ENCODE data around the gene TSPAN17. TPM values are rescaled to one million over a fixed set of nuclear protein-coding genes. Genes with fewer than 3 reads are reported as not detected.

Gene TSPAN17
- total and polyA plus RNA-seq, 7 experiments from 2014 or later: 16.5 to 47.6 (median 19.3) TPM

DNA sequence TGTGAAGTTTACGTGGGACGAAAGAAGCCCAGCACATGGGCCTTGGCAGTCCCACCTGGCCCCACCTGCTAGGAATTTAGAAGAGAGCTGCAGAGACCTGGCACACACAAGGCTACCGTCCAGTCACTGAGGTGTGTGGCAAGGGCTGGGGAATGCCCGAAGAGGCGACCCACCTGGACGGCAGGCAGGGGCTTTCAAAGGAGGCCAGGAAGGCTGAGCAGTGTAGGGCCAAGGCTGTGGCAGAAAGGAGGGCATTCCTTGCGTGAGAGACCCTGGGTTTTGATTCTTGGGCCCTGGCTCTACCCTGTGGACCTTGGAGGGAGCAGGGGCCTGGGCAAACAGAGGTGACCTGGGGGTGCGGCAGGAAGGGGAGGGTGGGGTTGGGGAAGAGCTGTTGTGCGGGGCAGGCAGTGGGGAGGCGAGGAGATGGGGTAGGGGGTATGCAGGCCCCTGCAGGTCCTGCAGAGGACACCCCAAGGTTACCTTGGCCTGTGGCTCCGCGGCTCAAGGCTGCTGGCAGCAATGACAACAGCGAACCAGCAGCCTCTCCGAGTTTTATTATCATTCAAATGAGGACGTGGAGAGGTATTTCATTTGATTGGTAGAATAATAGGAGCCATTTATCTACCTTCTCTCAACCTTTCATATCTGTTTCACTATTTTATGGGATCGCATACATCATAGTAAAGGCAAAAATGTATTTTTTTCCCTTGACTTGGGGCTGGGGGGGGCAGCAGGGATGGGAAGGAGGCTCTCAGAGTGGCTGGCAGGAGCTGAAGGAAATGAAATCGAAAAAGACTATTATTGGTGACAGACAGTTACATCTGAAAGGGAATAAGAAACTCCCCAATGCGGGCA, 24.8 kb downstream of the TSPAN17 start:
- no peaks in the 10 kb centered on the region for H3K36me3 ChIP-seq (ENCODE audit: control insufficient read depth in 2 of 3, insufficient read depth in 3 of 3, low read length in 3 of 3)
- peaks cover 6 to 29% (median 19%) of the 10 kb centered on the region in 5 donors for H3K27me3 Mint-ChIP-seq
- intact Hi-C loops (cut with micrococcal nuclease): no loop called here
- H3K36me3 Mint-ChIP-seq: no peaks in the 10 kb centered on the region
- peaks cover 0 to 3% (median 0%) of the 10 kb centered on the region in 7 donors for H3K4me1 Mint-ChIP-seq
- POLR2A ChIA-PET: no interaction called here
- H3K9me3 ChIP-seq (ENCODE audit: control insufficient read depth in 2 of 3, low read length in 3 of 3): no peaks in the 10 kb centered on the region
- no peaks in the 10 kb centered on the region for H3K27me3 ChIP-seq (ENCODE audit: control insufficient read depth in 2 of 2, insufficient read depth in 2 of 2, low read length in 2 of 2)
- H3K4me3 ChIP-seq (ENCODE audit: low read length): no peak overlapping the region
- H3K27ac Mint-ChIP-seq: no peak overlapping the region
- CTCF ChIA-PET: no interaction called here
- H3K4me1 ChIP-seq (ENCODE audit: control insufficient read depth in 2 of 2, insufficient read depth in 2 of 2, low read length in 2 of 2): no peaks in the 10 kb centered on the region
- ATAC-seq: no peak
- DNase-seq: no peak
- no peak overlapping the region for H3K4me3 Mint-ChIP-seq
- H3K9me3 Mint-ChIP-seq: no peaks in the 10 kb centered on the region
- H3K27ac ChIP-seq (ENCODE audit: low read depth, low read length): no peak overlapping the region

DNA sequence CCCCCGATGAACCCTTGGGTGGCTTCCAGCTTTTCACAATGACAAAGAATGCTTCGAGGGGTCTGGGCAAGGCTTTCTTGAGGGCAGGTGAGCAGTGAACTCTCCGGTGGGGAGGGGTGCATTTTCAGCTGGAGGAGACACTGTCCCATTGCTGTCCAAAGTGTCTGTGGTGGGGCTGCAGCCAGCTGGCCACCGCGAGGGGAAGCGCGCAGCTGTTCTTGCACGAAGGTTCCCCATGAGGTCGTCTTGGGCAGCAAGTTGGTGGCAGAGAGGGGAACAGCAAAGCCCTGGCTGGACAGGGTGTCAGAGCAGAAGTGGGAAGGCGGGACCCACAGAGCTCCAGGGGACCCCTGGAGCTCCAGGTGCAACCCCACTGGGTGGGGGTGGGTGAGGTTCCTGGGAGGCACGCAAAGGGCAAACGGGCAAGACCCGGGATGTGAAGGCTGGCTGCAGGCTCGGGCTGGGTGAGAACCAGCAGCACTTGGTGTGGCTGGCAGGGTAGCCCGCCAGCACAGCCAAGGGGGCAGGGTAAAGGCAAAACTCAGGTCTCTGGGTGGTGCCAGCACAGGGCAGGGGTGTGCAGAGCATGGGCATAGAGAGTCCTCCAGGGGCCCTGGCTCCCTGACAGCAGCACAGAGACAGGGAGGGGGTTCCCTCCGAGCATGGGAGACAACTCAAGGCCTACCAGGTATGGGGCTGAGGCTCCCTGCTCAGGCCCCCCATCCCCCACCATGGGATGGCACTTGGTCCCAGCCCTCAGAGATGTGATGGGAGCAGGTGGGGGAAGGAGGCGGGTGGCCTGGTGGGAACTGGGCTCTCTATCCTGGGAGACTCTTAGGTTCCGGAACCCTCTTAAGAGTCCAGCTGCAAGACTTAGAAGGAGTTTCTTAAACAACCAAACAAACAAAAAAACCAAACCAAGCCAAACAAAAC, 26.6 kb downstream of the TSPAN17 start:
- Mint-ChIP-seq H3K4me1 (peaks cover 0 to 5% (median 0%) of the 10 kb centered on the region in 7 donors), H3K27me3 (peaks cover 22 to 36% (median 26%) of the 10 kb centered on the region in 5 donors), H3K36me3 (no peaks in the 10 kb centered on the region), H3K9me3 (no peaks in the 10 kb centered on the region), H3K27ac (no peak overlapping the region), H3K4me3 (no peak overlapping the region)
- Histone ChIP-seq H3K4me3 (ENCODE audit: low read length) (no peak overlapping the region), H3K27me3 (ENCODE audit: control insufficient read depth in 2 of 2, insufficient read depth in 2 of 2, low read length in 2 of 2) (no peaks in the 10 kb centered on the region), H3K27ac (ENCODE audit: low read depth, low read length) (no peak overlapping the region), H3K36me3 (ENCODE audit: control insufficient read depth in 2 of 3, insufficient read depth in 3 of 3, low read length in 3 of 3) (no peaks in the 10 kb centered on the region), H3K4me1 (ENCODE audit: control insufficient read depth in 2 of 2, insufficient read depth in 2 of 2, low read length in 2 of 2) (no peaks in the 10 kb centered on the region), H3K9me3 (ENCODE audit: control insufficient read depth in 2 of 3, low read length in 3 of 3) (no peaks in the 10 kb centered on the region)
- ChIA-PET POLR2A (no interaction called here), CTCF (interaction anchor here (0.6 kb wide), 1 partner anchor 1755 kb away, joined by 3 read pairs; no protein-coding TSS in a partner anchor)
- intact Hi-C loops (cut with micrococcal nuclease): no loop called here
- no peak for DNase-seq
- no peak for ATAC-seq

DNA sequence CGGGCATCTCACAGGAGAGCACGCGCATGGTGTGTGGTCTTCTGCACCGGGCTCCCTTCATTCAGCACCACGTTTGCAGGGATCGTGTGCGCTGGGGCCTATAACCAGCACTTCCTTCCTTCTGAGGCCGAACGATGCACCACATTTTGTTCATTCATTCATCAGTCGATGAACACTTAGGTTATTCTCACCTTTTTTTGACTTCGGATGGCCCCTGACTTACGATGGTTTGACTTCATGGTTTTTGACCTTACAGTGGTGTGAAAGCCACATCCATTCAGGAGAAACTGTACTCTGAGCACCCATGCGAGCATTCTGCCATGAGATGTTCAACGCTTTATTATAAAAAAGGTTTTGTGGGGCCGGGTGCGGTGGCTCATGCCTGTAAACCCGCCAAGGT, 27.5 kb downstream of the TSPAN17 start:
- ATAC-seq: no peak
- POLR2A ChIA-PET: no interaction called here
- no peak overlapping the region for H3K4me3 ChIP-seq (ENCODE audit: low read length)
- Mint-ChIP-seq H3K27me3 (peaks cover 30 to 44% (median 34%) of the 10 kb centered on the region in 5 donors), H3K4me3 (no peak overlapping the region), H3K9me3 (no peaks in the 10 kb centered on the region), H3K4me1 (peaks cover 0 to 8% (median 0%) of the 10 kb centered on the region in 7 donors), H3K36me3 (no peaks in the 10 kb centered on the region), H3K27ac (no peak overlapping the region)
- H3K36me3 ChIP-seq (ENCODE audit: control insufficient read depth in 2 of 3, insufficient read depth in 3 of 3, low read length in 3 of 3): no peaks in the 10 kb centered on the region
- no peaks in the 10 kb centered on the region for H3K9me3 ChIP-seq (ENCODE audit: control insufficient read depth in 2 of 3, low read length in 3 of 3)
- no peak for DNase-seq
- no peaks in the 10 kb centered on the region for H3K4me1 ChIP-seq (ENCODE audit: control insufficient read depth in 2 of 2, insufficient read depth in 2 of 2, low read length in 2 of 2)
- intact Hi-C loops (cut with micrococcal nuclease): no loop called here
- H3K27me3 ChIP-seq (ENCODE audit: control insufficient read depth in 2 of 2, insufficient read depth in 2 of 2, low read length in 2 of 2): no peaks in the 10 kb centered on the region
- no peak overlapping the region for H3K27ac ChIP-seq (ENCODE audit: low read depth, low read length)
- CTCF ChIA-PET: no interaction called here

DNA sequence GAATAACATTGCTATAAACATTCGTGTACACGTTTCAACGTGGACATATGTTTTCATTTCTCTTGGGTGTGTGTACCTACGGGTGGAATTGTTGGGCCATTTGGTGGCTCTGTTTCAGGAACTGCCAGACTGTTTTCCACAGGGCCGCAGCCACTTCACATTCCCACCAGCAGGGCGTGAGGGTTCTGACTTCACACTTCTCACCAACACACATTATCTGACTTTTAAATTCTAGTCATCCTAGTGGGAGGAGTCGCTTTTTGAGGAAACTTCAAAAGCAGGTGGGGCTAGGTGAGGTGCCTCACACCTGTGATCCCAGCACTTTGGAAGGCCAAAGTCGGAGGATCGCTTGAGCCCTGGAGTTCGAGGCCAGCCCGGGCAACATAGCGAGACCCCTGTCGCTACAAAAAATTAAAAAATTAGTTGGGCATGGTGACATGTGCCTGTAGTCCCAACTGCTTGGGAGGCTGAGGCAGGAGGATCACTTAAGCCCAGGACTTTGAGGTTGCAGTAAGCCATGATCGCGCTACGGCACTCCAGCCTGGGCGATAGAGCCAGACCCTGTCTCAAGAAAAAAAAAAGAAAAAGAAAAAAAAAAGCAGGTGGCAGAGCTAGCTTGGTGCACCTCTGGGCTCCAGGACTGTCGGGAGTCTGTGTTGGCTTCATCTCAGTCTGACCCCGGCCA, 28.5 kb downstream of the TSPAN17 start:
- POLR2A ChIA-PET: no interaction called here
- H3K9me3 Mint-ChIP-seq: no peaks in the 10 kb centered on the region
- Histone ChIP-seq H3K4me3 (ENCODE audit: low read length) (no peak overlapping the region), H3K36me3 (ENCODE audit: control insufficient read depth in 2 of 3, insufficient read depth in 3 of 3, low read length in 3 of 3) (no peaks in the 10 kb centered on the region), H3K9me3 (ENCODE audit: control insufficient read depth in 2 of 3, low read length in 3 of 3) (no peaks in the 10 kb centered on the region), H3K27ac (ENCODE audit: low read depth, low read length) (no peak overlapping the region), H3K27me3 (ENCODE audit: control insufficient read depth in 2 of 2, insufficient read depth in 2 of 2, low read length in 2 of 2) (no peaks in the 10 kb centered on the region), H3K4me1 (ENCODE audit: control insufficient read depth in 2 of 2, insufficient read depth in 2 of 2, low read length in 2 of 2) (no peaks in the 10 kb centered on the region)
- intact Hi-C loops (cut with micrococcal nuclease): no loop called here
- DNase-seq: no peak
- H3K4me3 Mint-ChIP-seq: no peak overlapping the region
- H3K4me1 Mint-ChIP-seq: peaks cover 0 to 8% (median 0%) of the 10 kb centered on the region in 7 donors
- CTCF ChIA-PET: no interaction called here
- peaks cover 32 to 47% (median 38%) of the 10 kb centered on the region in 5 donors for H3K27me3 Mint-ChIP-seq
- H3K27ac Mint-ChIP-seq: no peak overlapping the region
- H3K36me3 Mint-ChIP-seq: no peaks in the 10 kb centered on the region
- ATAC-seq: no peak

DNA sequence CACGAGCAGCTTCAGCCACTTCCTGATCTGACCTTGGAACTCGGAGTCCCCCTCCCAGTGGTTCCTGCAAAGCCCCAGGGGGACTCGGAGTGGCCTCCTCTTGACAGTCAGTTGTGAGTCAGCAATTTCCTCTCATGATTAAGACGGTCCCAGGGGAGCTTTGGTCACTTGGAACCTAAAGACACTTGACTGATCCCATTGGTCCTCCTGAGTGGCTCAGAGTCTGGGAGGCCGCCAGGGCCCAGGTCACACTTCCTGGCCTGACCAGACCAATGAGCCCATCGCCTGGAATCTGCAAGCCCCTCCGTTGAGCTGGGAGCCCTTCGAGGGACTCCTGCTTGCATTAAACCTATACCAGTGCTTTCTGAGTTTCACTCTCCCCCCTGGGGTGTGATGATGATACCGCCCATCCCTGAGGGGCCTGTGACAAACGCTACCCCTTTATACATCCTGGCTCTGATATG, 29.1 kb downstream of the TSPAN17 start:
- peaks cover 29 to 51% (median 39%) of the 10 kb centered on the region in 5 donors for H3K27me3 Mint-ChIP-seq

DNA sequence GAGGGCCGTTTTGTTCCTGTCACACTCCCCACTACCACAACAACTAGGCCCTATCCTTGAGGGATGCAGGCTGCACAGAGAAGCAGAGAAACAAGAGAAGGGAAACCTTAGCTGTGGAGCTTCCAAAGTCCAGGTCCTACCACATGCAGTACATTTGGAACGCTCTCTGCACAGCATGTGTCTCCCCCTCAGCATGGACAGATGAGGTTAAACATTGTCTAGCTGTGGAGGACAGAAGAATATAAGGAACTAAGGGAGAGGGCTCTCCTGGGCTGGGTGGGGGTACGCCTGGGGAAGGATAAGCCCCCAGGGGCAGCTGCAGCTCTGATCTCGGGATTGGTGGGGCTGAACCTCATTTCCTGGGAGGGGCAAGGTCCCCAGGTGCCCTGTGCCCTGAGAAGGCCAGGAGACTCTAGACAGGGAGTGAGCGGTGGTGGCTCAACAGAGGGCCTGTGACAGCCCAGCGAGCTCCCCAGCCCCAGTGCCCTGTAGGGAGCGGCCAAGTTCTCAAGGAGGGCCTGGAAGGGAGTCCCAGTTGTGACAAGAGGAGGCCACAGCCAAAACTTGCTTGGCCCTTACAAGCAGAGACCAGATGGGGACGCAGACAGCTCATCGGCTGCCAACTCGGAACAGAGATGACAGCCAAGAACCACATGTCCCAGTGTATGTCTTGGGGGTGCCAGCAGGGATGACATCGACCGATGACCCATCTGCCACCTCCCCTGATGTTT, 30.1 kb downstream of the TSPAN17 start:
- CTCF ChIA-PET: no interaction called here
- H3K4me3 Mint-ChIP-seq: no peak overlapping the region

More for the DNA sequence above, 29.1 kb downstream of the TSPAN17 start:
- Histone ChIP-seq H3K4me3 (ENCODE audit: low read length) (no peak overlapping the region), H3K36me3 (ENCODE audit: control insufficient read depth in 2 of 3, insufficient read depth in 3 of 3, low read length in 3 of 3) (no peaks in the 10 kb centered on the region), H3K9me3 (ENCODE audit: control insufficient read depth in 2 of 3, low read length in 3 of 3) (no peaks in the 10 kb centered on the region), H3K27ac (ENCODE audit: low read depth, low read length) (no peak overlapping the region), H3K4me1 (ENCODE audit: control insufficient read depth in 2 of 2, insufficient read depth in 2 of 2, low read length in 2 of 2) (no peaks in the 10 kb centered on the region), H3K27me3 (ENCODE audit: control insufficient read depth in 2 of 2, insufficient read depth in 2 of 2, low read length in 2 of 2) (no peaks in the 10 kb centered on the region)
- H3K4me3 Mint-ChIP-seq: no peak overlapping the region
- no peaks in the 10 kb centered on the region for H3K9me3 Mint-ChIP-seq
- DNase-seq (no peak), ATAC-seq (no peak)
- peaks cover 0 to 8% (median 0%) of the 10 kb centered on the region in 7 donors for H3K4me1 Mint-ChIP-seq
- CTCF ChIA-PET: no interaction called here
- H3K36me3 Mint-ChIP-seq: no peaks in the 10 kb centered on the region
- intact Hi-C loops (cut with micrococcal nuclease): no loop called here
- POLR2A ChIA-PET: no interaction called here
- H3K27ac Mint-ChIP-seq: no peak overlapping the region

More for the DNA sequence above, 30.1 kb downstream of the TSPAN17 start:
- Histone ChIP-seq H3K9me3 (ENCODE audit: control insufficient read depth in 2 of 3, low read length in 3 of 3) (no peaks in the 10 kb centered on the region), H3K36me3 (ENCODE audit: control insufficient read depth in 2 of 3, insufficient read depth in 3 of 3, low read length in 3 of 3) (no peaks in the 10 kb centered on the region), H3K27me3 (ENCODE audit: control insufficient read depth in 2 of 2, insufficient read depth in 2 of 2, low read length in 2 of 2) (peaks cover 0 to 3% of the 10 kb centered on the region in 2 donors), H3K27ac (ENCODE audit: low read depth, low read length) (no peak overlapping the region), H3K4me3 (ENCODE audit: low read length) (no peak overlapping the region), H3K4me1 (ENCODE audit: control insufficient read depth in 2 of 2, insufficient read depth in 2 of 2, low read length in 2 of 2) (no peaks in the 10 kb centered on the region)
- Mint-ChIP-seq H3K27me3 (peaks cover 35 to 55% (median 46%) of the 10 kb centered on the region in 5 donors), H3K4me1 (peaks cover 0 to 8% (median 0%) of the 10 kb centered on the region in 7 donors), H3K36me3 (no peaks in the 10 kb centered on the region), H3K27ac (no peak overlapping the region), H3K9me3 (no peaks in the 10 kb centered on the region)
- DNase-seq (no peak), ATAC-seq (no peak)
- intact Hi-C loops (cut with micrococcal nuclease): no loop called here
- POLR2A ChIA-PET: no interaction called here
